Measurements from ENCODE around the gene SPEF2. TPM values are rescaled to one million over a fixed set of nuclear protein-coding genes. Genes with fewer than 3 reads are reported as not detected.

The SPEF2 gene
- total and polyA plus RNA-seq, 2 experiments from 2014 or later: 0.17 to 0.21 TPM

DNA sequence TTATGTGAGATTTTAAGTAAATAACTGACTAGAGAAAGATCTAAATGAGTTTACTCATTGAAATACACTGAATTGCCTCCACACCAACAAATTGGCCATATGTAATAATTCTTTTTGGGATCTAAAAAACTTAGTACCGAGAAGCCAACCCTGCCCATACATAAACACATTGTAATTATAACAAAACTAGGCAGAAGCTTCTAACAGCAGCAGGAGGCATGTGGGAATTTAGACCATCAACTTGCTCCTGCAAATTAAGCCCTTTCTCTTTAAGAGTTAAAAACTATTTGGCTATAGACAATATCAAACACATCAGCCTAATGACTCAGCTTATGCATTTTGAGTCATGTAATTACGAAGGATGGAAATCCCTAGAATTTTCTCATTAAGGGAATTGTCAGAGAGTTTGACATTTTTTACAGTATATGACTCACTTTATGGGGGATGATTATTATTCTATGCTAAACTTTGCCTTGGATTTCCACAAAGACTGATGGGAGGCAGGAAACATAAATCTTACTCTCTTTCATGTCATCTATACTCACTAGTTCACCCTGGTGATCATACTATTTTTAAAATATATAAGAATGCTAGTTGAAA, 240.0 kb downstream of the SPEF2 start (continued):
- TF ChIP-seq ZNF462 (CRISPR knock-in tag; IDR thresholded peaks at IDR 0.05) (no peak), STAT1 (IDR thresholded peaks at IDR 0.05; ENCODE audit: unreplicated experiment) (no peak), CREB1 (CRISPR knock-in tag; IDR thresholded peaks at IDR 0.05; ENCODE audit: low read depth) (no peak), ZNF114 (CRISPR knock-in tag; IDR thresholded peaks at IDR 0.05) (no peak), REST (IDR thresholded peaks at IDR 0.05; ENCODE audit: unreplicated experiment) (no peak), POLR2AphosphoS5 (IDR thresholded peaks at IDR 0.05; ENCODE audit: low read depth) (no peak), EZH2 (IDR thresholded peaks at IDR 0.05; ENCODE audit: low read depth, unreplicated experiment) (no peak), JUNB (IDR thresholded peaks at IDR 0.05; ENCODE audit: unreplicated experiment) (no peak), ZNF331 (CRISPR knock-in tag; IDR thresholded peaks at IDR 0.05; ENCODE audit: low read depth) (no peak), NANOG (IDR thresholded peaks at IDR 0.05; ENCODE audit: borderline replicate concordance) (no peak), ETS1 (IDR thresholded peaks at IDR 0.05) (no peak), EZH2phosphoT487 (IDR thresholded peaks at IDR 0.05; ENCODE audit: unreplicated experiment) (no peak)
